Mucosa of descending colon (tissue), 3 donors: Measurements from ENCODE around the gene GPR12. TPM values are rescaled to one million over a fixed set of nuclear protein-coding genes. Genes with fewer than 3 reads are reported as not detected.

Experiments
- ATAC-seq: fragments of 200-7000 bp; cut with Tn5 transposase; one replicate; pipeline ENCODE4 v1.9.1; 2020; ENCODE audit warnings: mild to moderate bottlenecking, moderate library complexity
- DNase-seq, 3 donors: peaks; one replicate each; pipeline ENCODE4 v3.0.0-alpha.2; 2020
- H3K36me3 ChIP-seq: fragments of 200-600 bp; one replicate; pipeline ENCODE4 v1.8.0; 2021; ENCODE audit warnings: low read depth, mild to moderate bottlenecking
- H3K4me1 ChIP-seq: fragments of 200-600 bp; one replicate; pipeline ENCODE4 v1.8.0; 2021; ENCODE audit warnings: low read depth, mild to moderate bottlenecking
- H3K4me3 ChIP-seq: fragments of 200-600 bp; one replicate; pipeline ENCODE4 v1.8.0; 2021; ENCODE audit warnings: mild to moderate bottlenecking
- H3K9me3 ChIP-seq: fragments of 200-600 bp; one replicate; pipeline ENCODE4 v1.8.0; 2021; ENCODE audit warnings: mild to moderate bottlenecking
- CTCF ChIP-seq: fragments of 200-600 bp; IDR thresholded peaks from one replicate; pipeline ENCODE4 v1.8.0; 2022; ENCODE audit warnings: antibody characterized with exemption, mild to moderate bottlenecking
- intact Hi-C, 2 donors: fragments of 100-400 bp; cut with DNase I in 1 of 2; cut with micrococcal nuclease in 1 of 2; formaldehyde crosslinking; loops; one replicate each; pipeline versions ENCODE4 v1.11.0 to v1.11.1; 2022; cut with DNase I, micrococcal nuclease
- total RNA-seq, 3 donors: library from RNA; stranded (reverse); fragmentation: NEBNext Ultra II Directional in 2 of 3; extraction: Animal tissue kit (Norgen Biotek cat#: 25700) in 2 of 3; gene quantifications; one replicate each; pipeline versions ENCODE4 v1.2.1 to v1.2.4, GENCODE V29; 2021 to 2023
- donor health status: DM: no; HTN: no; CAD: no; lungs with moderate emphysema.
- donor health status: DM: no; HTN: no; CAD: no.
- donor health status: DM: no; HTN: yes; CAD: no.

GPR12 gene
- total RNA-seq, 3 donors from 2014 or later: not detected

- DNase-seq (peak; percentile 16 to 65 (median 34)), ATAC-seq (peak; percentile 70)
- Histone ChIP-seq H3K36me3 (no peaks in the 10 kb centered on the region), H3K9me3 (no peaks in the 10 kb centered on the region), H3K4me3 (no peak overlapping the region), H3K4me1 (no peaks in the 10 kb centered on the region)
- TF ChIP-seq CTCF: no peak
- intact Hi-C loops: no loop called here
Observed at GRCh38 chr13:26785838-26786630, 25.4 kb upstream of the GPR12 start.

- peak in 2 of 3 donors; percentile 3 to 61 for DNase-seq
- no peak overlapping the region for H3K4me3 ChIP-seq
- H3K9me3 ChIP-seq: no peaks in the 10 kb centered on the region
- no peaks in the 10 kb centered on the region for H3K4me1 ChIP-seq
- intact Hi-C loops: no loop called here
- peak; percentile 62 for ATAC-seq
- no peaks in the 10 kb centered on the region for H3K36me3 ChIP-seq
- TF ChIP-seq CTCF: no peak
Observed at GRCh38 chr13:26784704-26785639, 24.4 kb upstream of the GPR12 start.

- ATAC-seq (no peak), DNase-seq (no peak)
- Histone ChIP-seq H3K9me3 (no peaks in the 10 kb centered on the region), H3K36me3 (no peaks in the 10 kb centered on the region), H3K4me1 (no peaks in the 10 kb centered on the region), H3K4me3 (no peak overlapping the region)
- no peak for TF ChIP-seq CTCF
- intact Hi-C loops: no loop called here
Observed at GRCh38 chr13:26780411-26780810, 19.8 kb upstream of the GPR12 start.

DNA sequence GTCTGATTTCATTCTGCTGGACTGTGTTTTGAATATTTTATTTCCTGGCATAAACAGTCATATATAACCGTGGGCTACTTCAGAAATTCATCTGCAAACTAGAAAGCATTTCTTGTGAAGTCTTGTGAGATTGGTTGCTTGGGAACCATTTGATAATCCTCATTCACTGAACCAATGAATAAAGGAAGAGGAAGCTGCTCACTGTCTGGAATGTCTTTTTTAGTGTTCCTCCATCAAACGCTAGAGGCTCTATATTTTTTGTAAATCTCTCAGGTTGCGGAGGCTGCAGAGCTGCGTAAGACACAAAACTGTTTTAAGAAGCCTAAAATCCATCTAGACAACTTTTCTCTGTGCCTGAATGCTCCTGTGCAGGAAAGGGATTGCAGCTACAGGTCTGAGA, 18.7 kb upstream of the GPR12 start:
- Histone ChIP-seq H3K9me3 (no peaks in the 10 kb centered on the region), H3K4me1 (no peaks in the 10 kb centered on the region), H3K36me3 (no peaks in the 10 kb centered on the region), H3K4me3 (no peak overlapping the region)
- TF ChIP-seq CTCF: no peak
- ATAC-seq (no peak), DNase-seq (no peak)
- intact Hi-C loops: no loop called here

- Histone ChIP-seq H3K9me3 (no peaks in the 10 kb centered on the region), H3K4me1 (no peaks in the 10 kb centered on the region), H3K4me3 (no peak overlapping the region), H3K36me3 (no peaks in the 10 kb centered on the region)
- DNase-seq (no peak), ATAC-seq (no peak)
- TF ChIP-seq CTCF: no peak
- intact Hi-C loops: no loop called here
Observed at GRCh38 chr13:26772531-26772930, 11.9 kb upstream of the GPR12 start.
